A549 (cell line): ENCODE measurements around the gene FAHD1. TPM values are rescaled to one million over a fixed set of nuclear protein-coding genes. Genes with fewer than 3 reads are reported as not detected.

Experiments used
- ATAC-seq, 2 experiments: fragments of 200-7000 bp in 1 of 2; fragments of >200 bp in 1 of 2; cut with Nextera tagmentation in 1 of 2; cut with Tn5 transposase in 1 of 2; 3 replicates each; pipeline versions ENCODE4 v1.8.0 to v1.9.1; 2018 to 2020; ENCODE audit warnings: mild to moderate bottlenecking in 1 of 2, moderate library complexity in 1 of 2
- CTCF ChIA-PET: fragments of 300-600 bp; sonication (Branson Sonifier 250); formaldehyde crosslinking; extraction: SDS; loops from one replicate; lab custom pipeline; 2021; ENCODE audit warnings: antibody characterized with exemption, inconsistent platforms; lab: Yijun Ruan, JAX
- POLR2A ChIA-PET: fragments of 350-600 bp; formaldehyde crosslinking; extraction: SDS; loops from one replicate; lab custom pipeline; 2021; ENCODE audit warnings: antibody characterized with exemption, inconsistent platforms; lab: Yijun Ruan, JAX
- DNase-seq, 2 experiments: peaks; one replicate each; pipeline versions ENCODE4 v3.0.0 to v3.0.0-alpha.2; 2011 to 2016; ENCODE audit warnings: low read depth in 1 of 2, low spot score in 1 of 2
- FAIRE-seq: peaks from 2 replicates; lab custom pipeline; 2011; peaks lifted over from hg19 to GRCh38; lab: Jason Lieb, UNC
- H3K27ac ChIP-seq, 2 experiments: fragments of >200 bp; sonication (Bioruptor Twin); formaldehyde crosslinking; 3 replicates each; pipeline ENCODE4 v1.5.1; 2016 to 2017
- H3K4me1 ChIP-seq: fragments of >200 bp; sonication (Bioruptor Twin); formaldehyde crosslinking; 3 replicates; pipeline ENCODE4 v1.6.1; 2016
- H3K4me2 ChIP-seq: fragments of >200 bp; sonication (Bioruptor Twin); formaldehyde crosslinking; 3 replicates; pipeline ENCODE4 v1.6.1; 2016
- H3K4me3 ChIP-seq: fragments of >200 bp; sonication (Bioruptor Twin); formaldehyde crosslinking; 3 replicates; pipeline ENCODE4 v1.5.1; 2016
- H3K9me3 ChIP-seq: fragments of >200 bp; sonication (Bioruptor Twin); formaldehyde crosslinking; 3 replicates; pipeline ENCODE4 v1.6.1; 2016
- BHLHE40 ChIP-seq: IDR thresholded peaks from 2 replicates; pipeline ENCODE4 v1.6.1; 2012; ENCODE audit warnings: low read depth, low read length, inconsistent platforms
- CEBPB ChIP-seq, 2 experiments: fragments of >200 bp in 1 of 2; sonication (Bioruptor Twin) in 1 of 2; formaldehyde crosslinking in 1 of 2; IDR thresholded peaks; 2 replicates each; pipeline ENCODE4 v1.6.1; 2012 to 2016
- CHD4 ChIP-seq: fragments of 200-600 bp; sonication (generic); IDR thresholded peaks from 2 replicates; pipeline ENCODE4 v1.6.1; 2016; ENCODE audit warnings: antibody characterized with exemption, mild to moderate bottlenecking, borderline replicate concordance
- CTCF ChIP-seq: fragments of >200 bp; sonication (Bioruptor Twin); formaldehyde crosslinking; IDR thresholded peaks from 3 replicates; pipeline ENCODE4 v1.5.1; 2016
- EHF ChIP-seq: fragments of 250-450 bp; sonication (Bioruptor Pico); IDR thresholded peaks from 2 replicates; pipeline ENCODE4 v1.5.0; 2020; ENCODE audit warnings: mild to moderate bottlenecking
- EHMT2 ChIP-seq: fragments of 200-600 bp; sonication (generic); IDR thresholded peaks from 2 replicates; pipeline ENCODE4 v1.6.1; 2016; ENCODE audit warnings: antibody characterized with exemption, low read depth, mild to moderate bottlenecking, moderate library complexity
- EP300 ChIP-seq, 2 experiments: fragments of >200 bp; sonication (Bioruptor Twin); formaldehyde crosslinking; IDR thresholded peaks; 2 replicates in 1 of 2; 3 replicates in 1 of 2; pipeline ENCODE4 v1.6.1; 2016 to 2017
- FOSB ChIP-seq: fragments of 250-450 bp; sonication (Bioruptor Pico); IDR thresholded peaks from 2 replicates; pipeline ENCODE4 v1.5.0; 2020; ENCODE audit warnings: mild to moderate bottlenecking, moderate library complexity
- FOXS1 ChIP-seq: fragments of 250-450 bp; sonication (Bioruptor Pico); IDR thresholded peaks from 2 replicates; pipeline ENCODE4 v1.5.0; 2020; ENCODE audit warnings: mild to moderate bottlenecking, moderate library complexity
- GATA3 ChIP-seq: IDR thresholded peaks from 2 replicates; pipeline ENCODE4 v1.6.1; 2012; ENCODE audit warnings: borderline replicate concordance
- HMGXB4 ChIP-seq: fragments of 250-450 bp; sonication (Bioruptor Pico); IDR thresholded peaks from 2 replicates; pipeline ENCODE4 v1.5.0; 2021; ENCODE audit warnings: mild to moderate bottlenecking, moderate library complexity, borderline replicate concordance
- HOXA7 ChIP-seq: fragments of 250-450 bp; sonication (Bioruptor Pico); IDR thresholded peaks from 2 replicates; pipeline ENCODE4 v1.5.0; 2020; ENCODE audit warnings: mild to moderate bottlenecking, moderate library complexity
- HOXB13 ChIP-seq: fragments of 250-450 bp; sonication (Bioruptor Pico); IDR thresholded peaks from 2 replicates; pipeline ENCODE4 v1.5.0; 2020; ENCODE audit warnings: low read depth, mild to moderate bottlenecking, moderate library complexity
- KDM1A ChIP-seq: fragments of 200-600 bp; sonication (generic); IDR thresholded peaks from 2 replicates; pipeline ENCODE4 v1.6.1; 2016; ENCODE audit warnings: low read depth, mild to moderate bottlenecking
- MAX ChIP-seq: IDR thresholded peaks from 2 replicates; pipeline ENCODE4 v1.6.1; 2012
- MAZ ChIP-seq: fragments of 150-350 bp; IDR thresholded peaks from 2 replicates; pipeline ENCODE4 v1.6.1; 2014; ENCODE audit warnings: antibody characterized with exemption, low read depth, low read length, borderline replicate concordance
- MYC ChIP-seq: IDR thresholded peaks from 2 replicates; pipeline ENCODE4 v1.6.1; 2012; ENCODE audit warnings: mild to moderate bottlenecking, inconsistent platforms, low read length, improper control_type of control experiment, borderline replicate concordance
- NFE2L2 ChIP-seq: fragments of 150-350 bp; conservative IDR thresholded peaks from 2 replicates; pipeline ENCODE4 v1.6.1; 2014; ENCODE audit warnings: low read length
- POLR2A ChIP-seq: IDR thresholded peaks from 2 replicates; pipeline ENCODE4 v1.6.1; 2012; ENCODE audit warnings: mild to moderate bottlenecking, low read length
- RARB ChIP-seq: fragments of 250-450 bp; sonication (Bioruptor Pico); IDR thresholded peaks from 2 replicates; pipeline ENCODE4 v1.8.0; 2021; ENCODE audit warnings: mild to moderate bottlenecking, moderate library complexity
- REST ChIP-seq: fragments of 200-600 bp; sonication (generic); IDR thresholded peaks from 2 replicates; pipeline ENCODE4 v1.6.1; 2016; ENCODE audit warnings: antibody characterized with exemption, mild to moderate bottlenecking, moderate library complexity
- USF2 ChIP-seq: fragments of 450-650 bp; IDR thresholded peaks from 2 replicates; pipeline ENCODE4 v1.6.1; 2014; ENCODE audit warnings: antibody characterized with exemption
- ZFP36 ChIP-seq: fragments of 450-650 bp; IDR thresholded peaks from 2 replicates; pipeline ENCODE4 v1.6.1; 2014; ENCODE audit warnings: borderline replicate concordance; ENCODE audit not compliant: partially characterized antibody
- WGBS: methylation state at CpG from one replicate; pipeline ENCODE4 v1.1.6; 2017; ENCODE audit errors: missing lambda C conversion rate; 5-methylcytosine and 5-hydroxymethylcytosine counted together
- polyA plus RNA-seq, 4 experiments: library from polyadenylated mRNA; depleted of rRNA in 3 of 4; stranded (reverse); fragments of >200 nt; fragmentation: RNase III in 1 of 4; extraction: RNeasy Plus Mini Kit Qiagen cat#74134 plus additional on column Dnase treatment in 1 of 4; gene quantifications; 2 replicates in 3 of 4; 3 replicates in 1 of 4; pipeline ENCODE4 v1.2.3, GENCODE V29; 2011 to 2017

Gene FAHD1
- polyA plus RNA-seq, 2 of the 4 experiments (the other 2 are of a cell fraction) = 30.6 to 68.4 TPM

- no peak for ATAC-seq
- Histone ChIP-seq H3K4me1 (peaks cover 6% of the 10 kb centered on the region), H3K4me2 (no peak overlapping the region)
- POLR2A ChIA-PET = no interaction called here
- TF ChIP-seq EHF = no peak
- TF ChIP-seq USF2 = no peak
- no peak for TF ChIP-seq MYC
- TF ChIP-seq, all 56 proteins: peak for 0
- FAIRE-seq (no peak), DNase-seq (no peak)
- Histone ChIP-seq H3K4me3 (no peak overlapping the region), H3K27ac (no peak overlapping the region), H3K9me3 (no peaks in the 10 kb centered on the region)
- CTCF ChIA-PET = interaction anchor here (1.2 kb wide), 1 partner anchor 8 kb away, joined by 3 read pairs; no protein-coding TSS in a partner anchor
- WGBS = 93% methylated on average over 10 of the region's 12 CpGs
These were observed 6.1 kb upstream of the FAHD1 start for GRCh38 chr16:1820946-1821290.

- ChIA-PET CTCF (interaction anchor here (1.6 kb wide), 1 partner anchor 9 kb away, joined by 5 read pairs; no protein-coding TSS in a partner anchor), POLR2A (no interaction called here)
- no peak overlapping the region for H3K4me3 ChIP-seq
- FAIRE-seq (no peak), DNase-seq (no peak), ATAC-seq (no peak)
- H3K9me3 ChIP-seq = no peaks in the 10 kb centered on the region
- no peak overlapping the region for H3K27ac ChIP-seq
- TF ChIP-seq EHMT2 (no peak), HOXA7 (CRISPR knock-in tag) (no peak), MAX (no peak), MYC (no peak), POLR2A (no peak), HOXB13 (CRISPR knock-in tag) (no peak), CHD4 (no peak), ZFP36 (no peak), MAZ (no peak), EP300 (IDR thresholded peaks at IDR 0.05) (no peak), RARB (CRISPR knock-in tag) (no peak), CTCF (no peak), KDM1A (no peak), FOXS1 (CRISPR knock-in tag) (no peak), NFE2L2 (no peak), HMGXB4 (CRISPR knock-in tag) (no peak), EHF (no peak)
- H3K4me2 ChIP-seq = no peak overlapping the region
- H3K4me1 ChIP-seq = peaks cover 6% of the 10 kb centered on the region
- 91% methylated on average over 22 of the region's 24 CpGs for WGBS
These were observed 5.0 kb upstream of the FAHD1 start for GRCh38 chr16:1821861-1822611.

GRCh38 chr16:1822801-1823200 lies 4.2 kb upstream of the FAHD1 start:
- CTCF ChIA-PET = interaction anchor here (1.6 to 1.7 kb wide), 2 partner anchors 10 to 51 kb away, joined by 5 read pairs; partner anchors contain the start of gene NME3
- H3K4me1 ChIP-seq = peaks cover 6% of the 10 kb centered on the region
- POLR2A ChIA-PET = no interaction called here
- H3K4me3 ChIP-seq = no peak overlapping the region
- no peak overlapping the region for H3K4me2 ChIP-seq
- H3K9me3 ChIP-seq = no peaks in the 10 kb centered on the region
- 89% methylated on average over 15 of the region's 16 CpGs for WGBS
- ATAC-seq (no peak), FAIRE-seq (no peak), DNase-seq (no peak)
- H3K27ac ChIP-seq = no peak overlapping the region
- no peak for TF ChIP-seq FOSB (CRISPR knock-in tag)
- no peak for TF ChIP-seq ZFP36
- TF ChIP-seq EHMT2 = no peak
- no peak for TF ChIP-seq KDM1A
- TF ChIP-seq GATA3 = no peak
- no peak for TF ChIP-seq EHF
- TF ChIP-seq MYC = no peak
- no peak for TF ChIP-seq BHLHE40
- no peak for TF ChIP-seq CEBPB (IDR thresholded peaks at IDR 0.05)
- TF ChIP-seq RARB (CRISPR knock-in tag) = no peak
- TF ChIP-seq REST = no peak
